Choroid plexus epithelial cell (primary cell): ENCODE data around the gene CREBBP.

ENCODE experiments used
- DNase-seq: peaks from one replicate; pipeline ENCODE4 v3.0.0-alpha.2; 2010; ENCODE audit warnings: low read depth
- H3K4me3 ChIP-seq: 2 replicates; pipeline ENCODE4 v1.5.1; 2011; ENCODE audit warnings: low read depth, mild to moderate bottlenecking, control low read depth, low read length, moderate library complexity
- CTCF ChIP-seq: conservative IDR thresholded peaks from 2 replicates; pipeline ENCODE4 v1.5.1; 2011; ENCODE audit warnings: low read depth, mild to moderate bottlenecking, control low read depth, inconsistent platforms, low read length, moderate library complexity

The CREBBP gene

GRCh38 chr16:3807425-3808123, 72.9 kb downstream of the CREBBP start:
- H3K4me3 ChIP-seq: no peak overlapping the region
- DNase-seq: peak; percentile 56
- TF ChIP-seq CTCF: no peak

- no peak overlapping the region for H3K4me3 ChIP-seq
- TF ChIP-seq CTCF: no peak
- peak; percentile 35 for DNase-seq
Measured at GRCh38 chr16:3804426-3805016, 76.0 kb downstream of the CREBBP start.

GRCh38 chr16:3800477-3801270, 79.8 kb downstream of the CREBBP start:
- no peak for DNase-seq
- TF ChIP-seq CTCF: no peak
- no peak overlapping the region for H3K4me3 ChIP-seq

GRCh38 chr16:3800019-3800418, 80.5 kb downstream of the CREBBP start:
- no peak for TF ChIP-seq CTCF
- no peak for DNase-seq
- H3K4me3 ChIP-seq: no peak overlapping the region

- no peak for TF ChIP-seq CTCF
- H3K4me3 ChIP-seq: no peak overlapping the region
Measured at GRCh38 chr16:3799354-3799753, 81.2 kb downstream of the CREBBP start.

GRCh38 chr16:3798838-3799237, 81.7 kb downstream of the CREBBP start:
- no peak for TF ChIP-seq CTCF
- no peak for DNase-seq
- no peak overlapping the region for H3K4me3 ChIP-seq

More at GRCh38 chr16:3799354-3799753, 81.2 kb downstream of the CREBBP start:
- DNase-seq: no peak
